ENCODE data around the gene PLPP7.

The PLPP7 gene

GRCh38 chr9:131280660-131281059 lies 8.9 kb upstream of the PLPP7 start:
- no peak overlapping the region for H3K4me3 ChIP-seq (ENCODE audit: low read depth, low read length)
- TF ChIP-seq MYC (IDR thresholded peaks at IDR 0.05; ENCODE audit: low read depth, low read length) (no peak), POLR2A (IDR thresholded peaks at IDR 0.05; ENCODE audit: extremely low read depth, insufficient read length) (no peak), CTCF (IDR thresholded peaks at IDR 0.05; ENCODE audit: low read depth, low read length) (no peak), MAX (IDR thresholded peaks at IDR 0.05; ENCODE audit: low read depth, low read length) (no peak)
- no peak for DNase-seq (ENCODE audit: low read depth)

- TF ChIP-seq MAX (IDR thresholded peaks at IDR 0.05; ENCODE audit: low read depth, low read length): no peak
- no peak for TF ChIP-seq CTCF (IDR thresholded peaks at IDR 0.05; ENCODE audit: low read depth, low read length)
- TF ChIP-seq POLR2A (IDR thresholded peaks at IDR 0.05; ENCODE audit: extremely low read depth, insufficient read length): no peak
- no peak overlapping the region for H3K4me3 ChIP-seq (ENCODE audit: low read depth, low read length)
- no peak for DNase-seq (ENCODE audit: low read depth)
Observed at GRCh38 chr9:131281119-131281965, 8.2 kb upstream of the PLPP7 start.

- TF ChIP-seq MAX (IDR thresholded peaks at IDR 0.05; ENCODE audit: low read depth, low read length) (no peak), POLR2A (IDR thresholded peaks at IDR 0.05; ENCODE audit: extremely low read depth, insufficient read length) (no peak), CTCF (IDR thresholded peaks at IDR 0.05; ENCODE audit: low read depth, low read length) (no peak), MYC (IDR thresholded peaks at IDR 0.05; ENCODE audit: low read depth, low read length) (no peak)
- no peak overlapping the region for H3K4me3 ChIP-seq (ENCODE audit: low read depth, low read length)
Observed at GRCh38 chr9:131282175-131282574, 7.3 kb upstream of the PLPP7 start.

GRCh38 chr9:131282688-131283422 lies 6.7 kb upstream of the PLPP7 start:
- no peak overlapping the region for H3K4me3 ChIP-seq (ENCODE audit: low read depth, low read length)
- no peak for DNase-seq (ENCODE audit: low read depth)
- TF ChIP-seq POLR2A (IDR thresholded peaks at IDR 0.05; ENCODE audit: extremely low read depth, insufficient read length) (no peak), MYC (IDR thresholded peaks at IDR 0.05; ENCODE audit: low read depth, low read length) (no peak), MAX (IDR thresholded peaks at IDR 0.05; ENCODE audit: low read depth, low read length) (no peak), CTCF (IDR thresholded peaks at IDR 0.05; ENCODE audit: low read depth, low read length) (no peak)

More at GRCh38 chr9:131282175-131282574, 7.3 kb upstream of the PLPP7 start:
- DNase-seq (ENCODE audit: low read depth): no peak

- TF ChIP-seq POLR2A (IDR thresholded peaks at IDR 0.05; ENCODE audit: extremely low read depth, insufficient read length) (no peak), MAX (IDR thresholded peaks at IDR 0.05; ENCODE audit: low read depth, low read length) (no peak), MYC (IDR thresholded peaks at IDR 0.05; ENCODE audit: low read depth, low read length) (no peak)
- DNase-seq (ENCODE audit: low read depth): no peak
- no peak overlapping the region for H3K4me3 ChIP-seq (ENCODE audit: low read depth, low read length)
Observed at GRCh38 chr9:131284856-131285255, 4.7 kb upstream of the PLPP7 start.

- no peak for TF ChIP-seq POLR2A (IDR thresholded peaks at IDR 0.05; ENCODE audit: extremely low read depth, insufficient read length)
- TF ChIP-seq MAX (IDR thresholded peaks at IDR 0.05; ENCODE audit: low read depth, low read length): no peak
- TF ChIP-seq MYC (IDR thresholded peaks at IDR 0.05; ENCODE audit: low read depth, low read length): no peak
- no peak for TF ChIP-seq CTCF (IDR thresholded peaks at IDR 0.05; ENCODE audit: low read depth, low read length)
- no peak for DNase-seq (ENCODE audit: low read depth)
- no peak overlapping the region for H3K4me3 ChIP-seq (ENCODE audit: low read depth, low read length)
Observed at GRCh38 chr9:131287359-131287758, 2.2 kb upstream of the PLPP7 start.
